ENCODE data around the gene RYR3. TPM values are rescaled to one million over a fixed set of nuclear protein-coding genes. Genes with fewer than 3 reads are reported as not detected.

Gene RYR3
- total RNA-seq, 4 donors from 2014 or later = 0.18 to 3.3 (median 2.3) TPM

- Histone ChIP-seq H3K4me3 (no peak overlapping the region), H3K9me3 (no peaks in the 10 kb centered on the region), H3K27ac (no peak overlapping the region), H3K36me3 (no peaks in the 10 kb centered on the region), H3K27me3 (no peaks in the 10 kb centered on the region), H3K4me1 (no peaks in the 10 kb centered on the region)
- TF ChIP-seq POLR2A (IDR thresholded peaks at IDR 0.05) (no peak), CTCF (IDR thresholded peaks at IDR 0.05) (no peak)
- no peak for DNase-seq
Measured at GRCh38 chr15:33476908-33477307, 166.1 kb downstream of the RYR3 start.

- TF ChIP-seq CTCF (IDR thresholded peaks at IDR 0.05) = no peak
- TF ChIP-seq POLR2A (IDR thresholded peaks at IDR 0.05) = no peak
- H3K27ac ChIP-seq = no peak overlapping the region
- no peaks in the 10 kb centered on the region for H3K4me1 ChIP-seq
- no peaks in the 10 kb centered on the region for H3K9me3 ChIP-seq
- H3K4me3 ChIP-seq = no peak overlapping the region
- H3K36me3 ChIP-seq = no peaks in the 10 kb centered on the region
- no peaks in the 10 kb centered on the region for H3K27me3 ChIP-seq
- no peak for DNase-seq
Measured at GRCh38 chr15:33489335-33489734, 178.6 kb downstream of the RYR3 start.

GRCh38 chr15:33490703-33491102, 179.9 kb downstream of the RYR3 start:
- TF ChIP-seq CTCF (IDR thresholded peaks at IDR 0.05) (no peak), POLR2A (IDR thresholded peaks at IDR 0.05) (no peak)
- Histone ChIP-seq H3K4me3 (no peak overlapping the region), H3K36me3 (no peaks in the 10 kb centered on the region), H3K27me3 (no peaks in the 10 kb centered on the region), H3K27ac (no peak overlapping the region), H3K4me1 (no peaks in the 10 kb centered on the region), H3K9me3 (no peaks in the 10 kb centered on the region)
- DNase-seq = no peak

GRCh38 chr15:33492434-33493052, 181.8 kb downstream of the RYR3 start:
- Histone ChIP-seq H3K9me3 (no peaks in the 10 kb centered on the region), H3K27me3 (no peaks in the 10 kb centered on the region), H3K27ac (no peak overlapping the region), H3K4me1 (no peaks in the 10 kb centered on the region), H3K4me3 (no peak overlapping the region), H3K36me3 (no peaks in the 10 kb centered on the region)
- DNase-seq = no peak
- TF ChIP-seq POLR2A (IDR thresholded peaks at IDR 0.05) (no peak), CTCF (IDR thresholded peaks at IDR 0.05) (no peak)

GRCh38 chr15:33494306-33494705, 183.5 kb downstream of the RYR3 start:
- Histone ChIP-seq H3K4me3 (no peak overlapping the region), H3K27me3 (no peaks in the 10 kb centered on the region), H3K9me3 (no peaks in the 10 kb centered on the region), H3K4me1 (no peaks in the 10 kb centered on the region), H3K36me3 (no peaks in the 10 kb centered on the region), H3K27ac (no peak overlapping the region)
- no peak for DNase-seq
- TF ChIP-seq CTCF (IDR thresholded peaks at IDR 0.05) (no peak), POLR2A (IDR thresholded peaks at IDR 0.05) (no peak)
